GM18858 (cell line): ENCODE measurements around the gene MIX23.
A peak's percentile ranks its signal among the peaks of the same experiment; 100 is the strongest.

Source experiments
- ATAC-seq: cut with Tn5 transposase; IDR thresholded peaks from one replicate; pipeline ENCODE4 v1.9.1; 2021; ENCODE audit not compliant: unreplicated experiment

MIX23 gene

GRCh38 chr3:122392868-122393844 is 10.1 kb upstream of the MIX23 start:
- ATAC-seq, result no peak

- no peak for ATAC-seq
Measured at GRCh38 chr3:122391681-122392446, 8.8 kb upstream of the MIX23 start.

- ATAC-seq, result no peak
Measured at GRCh38 chr3:122390665-122391064, 7.6 kb upstream of the MIX23 start.

GRCh38 chr3:122389892-122390291 is 6.9 kb upstream of the MIX23 start:
- no peak for ATAC-seq

DNA sequence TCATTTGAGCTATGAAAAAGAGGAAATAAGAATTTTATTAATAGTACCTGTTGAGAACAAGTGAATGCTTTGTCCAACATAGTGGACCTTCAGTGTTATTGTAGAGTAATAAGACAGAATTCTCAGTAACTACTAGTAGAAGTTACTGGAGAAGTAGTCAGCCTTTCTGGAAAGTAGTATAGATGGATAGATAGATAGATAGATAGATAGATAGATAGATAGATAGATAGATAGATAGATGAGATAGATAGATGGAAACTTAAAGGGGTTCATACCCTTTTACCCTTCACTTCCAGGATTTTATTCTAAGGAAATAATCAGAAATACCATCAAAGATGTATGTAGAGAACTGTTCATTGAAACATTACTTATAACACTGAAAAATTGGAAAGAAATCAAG is 6.2 kb upstream of the MIX23 start:
- no peak for ATAC-seq

- no peak for ATAC-seq
Measured at GRCh38 chr3:122387709-122388108, 4.7 kb upstream of the MIX23 start.

DNA sequence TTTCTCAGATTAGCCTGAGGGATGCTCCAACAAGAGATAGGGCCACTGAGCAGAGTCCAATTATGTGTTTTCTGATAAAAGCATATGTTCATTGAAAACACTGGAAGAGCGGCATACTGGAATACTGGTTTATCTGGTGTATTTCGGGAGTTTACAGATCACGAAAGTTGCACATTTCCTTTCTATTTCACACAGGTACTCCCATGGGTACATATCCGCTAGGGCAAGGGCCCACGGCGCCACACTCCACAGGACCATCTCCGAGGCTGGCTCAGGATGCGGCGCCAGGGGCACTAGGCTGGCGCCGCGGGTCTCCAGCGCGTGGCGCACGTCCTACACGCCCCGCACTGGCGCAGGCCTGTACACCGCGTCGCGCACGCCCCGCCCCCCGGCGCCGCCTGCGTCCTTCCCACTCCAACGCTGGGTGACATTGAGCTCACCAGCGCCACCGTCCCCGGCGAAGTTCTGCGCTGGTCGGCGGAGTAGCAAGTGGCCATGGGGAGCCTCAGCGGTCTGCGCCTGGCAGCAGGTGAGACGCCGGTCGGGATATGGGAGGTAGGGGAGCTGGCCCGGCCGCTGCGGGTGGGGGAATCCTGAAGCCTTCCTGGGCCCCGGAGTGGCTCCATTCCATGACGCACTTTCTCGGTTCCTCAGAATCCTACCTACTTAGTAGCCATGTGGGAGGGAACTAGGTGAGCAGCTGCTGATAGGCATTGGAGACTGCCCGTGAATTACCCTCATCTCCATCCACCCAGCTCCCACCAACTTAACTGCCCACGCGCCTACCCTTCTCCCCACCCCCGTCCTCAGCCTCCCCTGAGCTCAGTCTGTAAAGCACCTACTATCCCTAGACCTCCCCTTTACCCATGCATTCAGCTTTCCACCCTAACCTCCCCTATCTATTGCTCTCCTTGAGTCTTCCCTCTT is 1.0 kb upstream of the MIX23 start, which contains the start of gene FAM162A:
TSS of gene FAM162A (plus strand) at position 412 of the 927 bp plus-strand sequence. CDS start at position 496, 84 bp downstream.
- ATAC-seq, result peak; percentile 81

DNA sequence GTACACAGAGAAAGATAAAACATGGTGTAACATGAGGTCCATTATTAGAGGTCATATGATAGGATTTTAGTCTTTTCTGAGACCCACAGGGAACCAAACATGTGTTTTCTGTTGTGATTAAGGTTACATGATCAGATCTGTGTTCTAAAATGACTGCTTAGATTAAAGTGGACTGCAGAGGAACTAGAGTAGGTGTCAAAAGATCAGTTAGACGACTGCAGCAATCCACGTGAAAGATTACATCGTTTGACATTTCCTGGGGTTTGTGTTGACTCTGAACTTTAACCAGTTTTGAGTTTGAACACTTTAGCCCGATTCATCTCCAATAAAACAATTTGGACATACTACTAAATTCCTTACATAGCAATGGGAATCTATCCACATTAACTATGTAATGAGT is 5.1 kb downstream of the MIX23 start:
- no peak for ATAC-seq

DNA sequence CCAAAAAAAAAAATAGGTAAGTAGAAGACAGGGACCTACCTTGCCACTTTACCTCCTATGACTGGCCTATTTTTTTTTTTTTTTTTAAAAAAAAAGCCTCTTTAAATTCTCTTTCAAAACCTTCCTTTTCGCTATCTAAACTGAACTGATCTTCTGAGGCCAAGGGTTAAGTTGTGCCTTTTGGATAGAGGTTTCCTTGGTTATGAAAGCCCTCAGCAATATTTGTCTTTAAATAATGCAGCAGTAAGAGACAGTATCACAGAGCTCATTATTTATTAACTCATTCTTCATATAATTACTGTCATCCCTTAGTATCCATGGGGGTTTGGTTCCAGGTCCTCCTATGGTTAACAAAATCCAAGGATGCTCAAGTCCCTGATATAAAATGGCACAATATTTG is 9.0 kb downstream of the MIX23 start:
- no peak for ATAC-seq

DNA sequence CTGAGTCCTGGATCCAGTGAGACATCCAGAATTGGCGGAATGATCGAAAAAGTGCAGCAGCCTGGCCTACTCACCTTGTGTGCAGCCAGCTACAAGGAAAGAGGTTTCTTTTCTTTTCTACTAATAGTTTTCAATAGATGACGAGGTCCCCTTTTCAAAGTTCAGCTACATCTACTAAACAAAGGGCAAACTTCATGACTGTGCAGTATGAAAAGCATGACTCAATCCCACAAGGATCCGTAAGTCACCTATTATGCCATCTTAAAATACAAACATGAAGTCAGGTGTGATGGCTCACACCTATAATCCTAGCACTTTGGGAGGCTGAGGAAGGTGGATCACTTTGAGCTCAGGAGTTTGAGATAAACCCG is 16.7 kb downstream of the MIX23 start:
- no peak for ATAC-seq

DNA sequence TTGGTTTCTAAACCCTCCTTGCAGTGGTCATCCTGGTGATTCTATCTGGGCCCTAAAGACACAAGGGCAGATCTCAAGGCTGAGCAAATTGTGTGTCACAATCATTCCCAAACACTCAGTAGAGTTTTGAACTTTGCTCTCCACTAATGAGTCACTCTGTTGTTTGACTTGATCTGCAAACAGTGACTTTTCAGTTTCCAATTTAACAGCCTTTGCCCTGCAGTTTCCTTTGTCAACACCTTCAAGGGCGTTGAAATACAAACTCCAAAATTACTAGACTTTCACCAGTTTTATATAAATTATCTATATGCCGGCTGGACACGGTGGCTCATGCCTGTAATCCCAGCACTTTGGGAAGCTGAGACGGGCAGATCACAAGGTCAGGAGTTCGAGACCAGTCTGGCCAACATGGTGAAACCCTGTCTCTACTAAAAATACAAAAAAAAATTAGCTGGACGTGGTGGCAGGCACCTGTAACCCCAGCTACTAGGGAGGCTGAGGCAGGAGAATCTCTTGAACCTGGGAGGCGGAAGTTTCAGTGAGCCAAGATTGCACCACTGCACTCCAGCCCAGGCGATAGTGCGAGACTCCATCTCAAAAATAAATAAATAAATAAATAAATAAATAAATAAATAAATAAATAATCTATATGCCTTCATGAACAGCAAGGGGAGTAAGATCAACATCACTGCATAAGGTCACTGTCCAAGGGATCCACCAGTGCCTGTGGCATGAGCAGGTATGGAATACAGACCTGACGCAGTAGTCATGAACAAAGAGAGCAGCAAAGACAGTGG is 17.3 kb downstream of the MIX23 start:
- peak; percentile 76 for ATAC-seq

DNA sequence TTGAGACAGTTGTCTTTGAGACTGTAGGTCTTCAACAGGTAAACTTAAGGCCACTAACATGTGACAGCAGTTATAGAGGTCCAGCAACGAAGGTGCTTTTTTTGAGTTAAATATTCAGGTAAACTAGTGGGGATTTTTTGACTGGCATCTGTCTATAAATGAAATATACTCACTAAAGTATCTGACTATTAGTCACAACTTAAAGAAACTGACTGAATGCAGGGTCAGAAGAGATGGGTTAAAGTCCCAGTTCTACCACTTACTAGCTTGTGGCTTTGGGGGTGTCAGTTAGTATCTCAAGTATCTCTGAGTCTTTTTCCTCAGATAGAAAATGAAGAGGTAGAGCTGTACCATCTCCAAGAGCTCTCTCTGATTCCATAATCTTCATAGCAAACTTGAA is 18.0 kb downstream of the MIX23 start:
- peak; percentile 36 for ATAC-seq

GRCh38 chr3:122364490-122364889 is 18.5 kb downstream of the MIX23 start:
- ATAC-seq, result no peak

DNA sequence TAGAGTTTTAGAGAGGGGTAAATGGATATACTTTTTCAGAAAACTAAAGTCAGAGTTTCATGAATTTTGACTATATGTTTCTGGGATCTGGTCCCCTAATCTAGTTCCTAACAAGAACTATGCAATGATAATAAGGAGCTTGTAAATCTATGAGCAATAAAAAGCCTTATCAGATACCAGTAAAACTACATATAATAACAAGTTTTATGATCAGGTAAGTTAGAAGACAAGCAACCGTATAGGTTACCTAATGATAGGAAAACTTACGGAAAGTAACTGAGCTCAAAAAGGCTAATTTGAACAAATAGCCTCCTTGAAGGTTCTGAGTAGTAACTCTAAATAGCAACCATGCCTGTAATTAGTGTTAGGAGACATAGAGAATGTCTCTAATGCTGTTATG is 21.0 kb downstream of the MIX23 start:
- no peak for ATAC-seq

GRCh38 chr3:122358703-122359032 is 24.4 kb downstream of the MIX23 start:
- no peak for ATAC-seq

DNA sequence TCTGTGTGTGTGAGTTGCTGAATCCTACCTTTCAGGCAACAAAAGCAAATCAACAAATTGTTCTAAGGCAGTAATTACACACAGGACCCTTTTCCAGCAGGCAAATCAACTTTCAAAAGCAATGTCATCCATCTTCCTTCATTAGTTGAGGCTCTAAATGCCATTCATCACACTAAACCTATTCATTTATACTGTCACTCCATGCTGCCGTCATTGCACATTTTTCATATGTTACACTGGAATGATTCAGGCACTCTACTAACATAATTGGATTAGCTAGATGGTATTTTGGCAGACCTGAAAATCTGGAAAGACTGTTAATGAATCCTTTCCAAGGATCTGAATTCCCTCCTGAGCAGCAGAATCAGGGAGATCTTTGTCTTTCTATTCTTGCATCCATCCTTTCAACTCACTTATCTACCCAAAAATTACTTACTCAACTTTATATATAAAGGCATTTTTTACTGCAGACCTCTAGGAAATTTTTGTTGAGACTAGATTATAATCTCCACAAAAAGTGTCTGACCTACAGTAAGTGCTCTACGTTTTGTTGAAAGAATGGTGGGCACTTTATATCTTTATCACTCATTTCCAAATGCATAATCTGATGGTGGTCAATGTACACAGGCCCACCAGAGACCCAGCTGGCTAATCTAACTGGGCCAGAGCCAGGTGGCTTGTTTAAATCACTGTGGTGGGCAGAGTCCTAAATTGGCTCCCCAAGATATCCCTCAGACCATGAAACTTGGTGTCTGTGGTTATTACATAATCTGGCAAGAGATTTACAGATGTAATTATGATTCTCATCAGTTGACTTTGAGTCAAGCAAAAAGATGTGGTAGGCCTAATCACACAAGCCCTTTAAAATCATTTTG is 25.0 kb downstream of the MIX23 start:
- ATAC-seq, result no peak

DNA sequence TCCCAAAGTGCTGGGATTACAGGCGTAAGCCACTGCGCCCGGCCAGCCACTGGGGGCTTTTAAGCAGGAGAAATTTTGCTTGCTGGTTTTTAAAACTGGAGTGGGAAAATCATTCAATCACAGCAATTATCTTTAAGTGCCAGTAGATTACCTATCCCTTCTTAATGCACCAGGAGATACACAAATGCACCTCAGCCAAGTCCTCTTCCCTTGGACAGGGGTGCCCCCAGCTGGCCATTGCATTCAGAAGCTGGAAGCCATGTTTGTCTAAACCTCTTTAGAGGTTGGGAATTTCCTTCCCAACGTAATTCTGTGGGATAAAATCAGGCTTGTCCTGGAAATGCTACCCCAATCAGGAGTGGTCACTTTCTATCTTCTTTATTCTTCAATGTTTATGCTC is 26.6 kb downstream of the MIX23 start:
- ATAC-seq, result no peak

DNA sequence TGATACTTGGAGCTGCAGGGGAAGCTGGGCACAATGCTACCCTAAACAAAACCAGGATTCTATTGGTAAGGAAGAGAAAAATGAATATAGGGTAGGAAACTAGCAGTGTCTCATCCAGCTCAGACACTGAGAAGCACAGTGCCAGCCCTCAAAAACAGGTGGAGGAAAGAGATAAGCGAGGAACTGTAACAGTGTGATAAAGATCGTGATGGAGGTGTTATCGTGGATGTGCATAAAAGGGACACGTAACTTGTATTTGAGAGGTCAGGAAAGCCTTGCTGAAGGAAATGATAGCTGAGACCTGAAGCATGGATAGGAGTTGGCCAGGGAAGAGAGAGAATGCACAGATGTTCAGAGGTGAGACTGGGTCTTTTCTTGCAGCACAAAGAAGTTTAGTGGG is 27.4 kb downstream of the MIX23 start:
- no peak for ATAC-seq

DNA sequence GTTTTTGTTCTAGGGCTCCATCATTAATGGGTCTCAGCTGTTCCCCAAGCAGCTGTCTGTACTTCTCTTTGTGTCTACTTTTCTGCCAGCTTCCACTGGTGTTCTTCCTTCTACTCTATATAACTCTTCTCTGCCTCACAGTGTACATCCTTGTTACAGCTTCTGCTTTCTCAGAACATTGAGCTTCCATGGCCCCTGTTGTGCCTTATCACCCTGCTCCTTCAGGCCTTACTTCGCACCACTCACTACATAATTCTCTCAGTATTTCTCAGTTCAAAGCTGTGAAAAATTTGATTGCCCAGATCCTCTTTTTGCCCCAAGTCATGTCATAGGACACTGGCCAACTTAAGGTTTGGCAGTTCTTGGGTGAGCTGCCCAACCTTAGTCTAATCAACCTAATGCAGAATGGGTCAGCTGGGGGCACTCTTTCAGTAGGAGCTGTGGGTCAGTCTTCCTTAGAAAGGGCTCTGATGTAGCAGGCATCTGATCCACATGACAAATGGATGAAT is 29.1 kb downstream of the MIX23 start:
- ATAC-seq, result no peak
